HG03097 (cell line): Measurements from ENCODE around the gene RABIF.
"Not testable (repeated sequence)": the region's sequence is repeated elsewhere in the genome, so short reads cannot be mapped to it uniquely, and the experiment has no call there.

Experiments used
- ATAC-seq: cut with Tn5 transposase; IDR thresholded peaks from one replicate; pipeline ENCODE4 v1.9.1; 2021; ENCODE audit not compliant: unreplicated experiment, low FRiP score

Gene RABIF

GRCh38 chr1:202836623-202837403 lies 52.1 kb downstream of the RABIF start:
- no peak for ATAC-seq

GRCh38 chr1:202835548-202836072 lies 53.3 kb downstream of the RABIF start:
- no peak for ATAC-seq

GRCh38 chr1:202834771-202835547 lies 54.0 kb downstream of the RABIF start:
- ATAC-seq = no peak

GRCh38 chr1:202831906-202832305 lies 57.0 kb downstream of the RABIF start:
- ATAC-seq = no peak

GRCh38 chr1:202829223-202829622 lies 59.7 kb downstream of the RABIF start:
- not testable (repeated sequence) for ATAC-seq
